ENCODE data around the gene FIGN.

The FIGN gene

GRCh38 chr2:163711258-163711657 is 24.6 kb downstream of the FIGN start:
- Histone ChIP-seq H3K36me3 (ENCODE audit: insufficient read depth, low read length) (no peaks in the 10 kb centered on the region), H3K9ac (ENCODE audit: insufficient read length) (no peak overlapping the region), H3K27ac (no peak overlapping the region), H3K9me3 (ENCODE audit: low read depth, low read length) (no peaks in the 10 kb centered on the region), H3K4me3 (no peak overlapping the region)
- DNase-seq (ENCODE audit: low read depth, low spot score), result no peak
- TF ChIP-seq POLR2AphosphoS5 (IDR thresholded peaks at IDR 0.05; ENCODE audit: borderline replicate concordance, low read depth, low read length) (no peak), FOXP2 (optimal IDR thresholded peaks at IDR 0.05; ENCODE audit: control extremely low read depth, extremely low read length, insufficient read depth) (no peak), EZH2 (IDR thresholded peaks at IDR 0.05) (no peak)

- TF ChIP-seq FOXP2 (optimal IDR thresholded peaks at IDR 0.05; ENCODE audit: control extremely low read depth, extremely low read length, insufficient read depth) (no peak), EZH2 (IDR thresholded peaks at IDR 0.05) (no peak), POLR2AphosphoS5 (IDR thresholded peaks at IDR 0.05; ENCODE audit: borderline replicate concordance, low read depth, low read length) (no peak)
- Histone ChIP-seq H3K9ac (ENCODE audit: insufficient read length) (no peak overlapping the region), H3K27ac (no peak overlapping the region), H3K36me3 (ENCODE audit: insufficient read depth, low read length) (no peaks in the 10 kb centered on the region), H3K9me3 (ENCODE audit: low read depth, low read length) (no peaks in the 10 kb centered on the region), H3K4me3 (no peak overlapping the region)
- DNase-seq (ENCODE audit: low read depth, low spot score), result no peak
Measured at GRCh38 chr2:163709270-163709669, 26.5 kb downstream of the FIGN start.

GRCh38 chr2:163708265-163708664 is 27.5 kb downstream of the FIGN start:
- H3K9me3 ChIP-seq (ENCODE audit: low read depth, low read length), result no peaks in the 10 kb centered on the region
- H3K9ac ChIP-seq (ENCODE audit: insufficient read length), result no peak overlapping the region
- no peak overlapping the region for H3K27ac ChIP-seq
- DNase-seq (ENCODE audit: low read depth, low spot score), result no peak
- H3K4me3 ChIP-seq, result no peak overlapping the region
- H3K36me3 ChIP-seq (ENCODE audit: insufficient read depth, low read length), result no peaks in the 10 kb centered on the region
- TF ChIP-seq POLR2AphosphoS5 (IDR thresholded peaks at IDR 0.05; ENCODE audit: borderline replicate concordance, low read depth, low read length) (no peak), EZH2 (IDR thresholded peaks at IDR 0.05) (no peak), FOXP2 (optimal IDR thresholded peaks at IDR 0.05; ENCODE audit: control extremely low read depth, extremely low read length, insufficient read depth) (no peak)

- Histone ChIP-seq H3K27ac (no peak overlapping the region), H3K36me3 (ENCODE audit: insufficient read depth, low read length) (no peaks in the 10 kb centered on the region), H3K9me3 (ENCODE audit: low read depth, low read length) (no peaks in the 10 kb centered on the region), H3K4me3 (no peak overlapping the region), H3K9ac (ENCODE audit: insufficient read length) (no peak overlapping the region)
- no peak for DNase-seq (ENCODE audit: low read depth, low spot score)
- no peak for TF ChIP-seq POLR2AphosphoS5 (IDR thresholded peaks at IDR 0.05; ENCODE audit: borderline replicate concordance, low read depth, low read length)
- no peak for TF ChIP-seq EZH2 (IDR thresholded peaks at IDR 0.05)
- TF ChIP-seq FOXP2 (optimal IDR thresholded peaks at IDR 0.05; ENCODE audit: control extremely low read depth, extremely low read length, insufficient read depth), result no peak
Measured at GRCh38 chr2:163703386-163703785, 32.4 kb downstream of the FIGN start.

- no peaks in the 10 kb centered on the region for H3K9me3 ChIP-seq (ENCODE audit: low read depth, low read length)
- H3K27ac ChIP-seq, result no peak overlapping the region
- no peak overlapping the region for H3K9ac ChIP-seq (ENCODE audit: insufficient read length)
- H3K4me3 ChIP-seq, result no peak overlapping the region
- TF ChIP-seq FOXP2 (optimal IDR thresholded peaks at IDR 0.05; ENCODE audit: control extremely low read depth, extremely low read length, insufficient read depth) (no peak), EZH2 (IDR thresholded peaks at IDR 0.05) (no peak), POLR2AphosphoS5 (IDR thresholded peaks at IDR 0.05; ENCODE audit: borderline replicate concordance, low read depth, low read length) (no peak)
- no peak for DNase-seq (ENCODE audit: low read depth, low spot score)
- no peaks in the 10 kb centered on the region for H3K36me3 ChIP-seq (ENCODE audit: insufficient read depth, low read length)
Measured at GRCh38 chr2:163701399-163702195, 34.2 kb downstream of the FIGN start.

GRCh38 chr2:163698857-163699256 is 37.0 kb downstream of the FIGN start:
- no peaks in the 10 kb centered on the region for H3K9me3 ChIP-seq (ENCODE audit: low read depth, low read length)
- no peak for TF ChIP-seq POLR2AphosphoS5 (IDR thresholded peaks at IDR 0.05; ENCODE audit: borderline replicate concordance, low read depth, low read length)
- TF ChIP-seq FOXP2 (optimal IDR thresholded peaks at IDR 0.05; ENCODE audit: control extremely low read depth, extremely low read length, insufficient read depth), result no peak
- TF ChIP-seq EZH2 (IDR thresholded peaks at IDR 0.05), result no peak
- H3K9ac ChIP-seq (ENCODE audit: insufficient read length), result peak overlapping the region; percentile 4
- peak; percentile 28 for DNase-seq (ENCODE audit: low read depth, low spot score)
- no peaks in the 10 kb centered on the region for H3K36me3 ChIP-seq (ENCODE audit: insufficient read depth, low read length)
- H3K27ac ChIP-seq, result peak overlapping the region; percentile 4; the same call in 1 of the 2 replicates
- H3K4me3 ChIP-seq, result peak overlapping the region; percentile 33

GRCh38 chr2:163697846-163698637 is 37.8 kb downstream of the FIGN start:
- H3K36me3 ChIP-seq (ENCODE audit: insufficient read depth, low read length), result no peaks in the 10 kb centered on the region
- no peak overlapping the region for H3K27ac ChIP-seq
- peak overlapping the region; percentile 33; the same call in 1 of the 2 replicates for H3K4me3 ChIP-seq
- H3K9me3 ChIP-seq (ENCODE audit: low read depth, low read length), result no peaks in the 10 kb centered on the region
- DNase-seq (ENCODE audit: low read depth, low spot score), result no peak
- no peak for TF ChIP-seq FOXP2 (optimal IDR thresholded peaks at IDR 0.05; ENCODE audit: control extremely low read depth, extremely low read length, insufficient read depth)
- no peak for TF ChIP-seq POLR2AphosphoS5 (IDR thresholded peaks at IDR 0.05; ENCODE audit: borderline replicate concordance, low read depth, low read length)
- TF ChIP-seq EZH2 (IDR thresholded peaks at IDR 0.05), result no peak
- no peak overlapping the region for H3K9ac ChIP-seq (ENCODE audit: insufficient read length)

GRCh38 chr2:163697429-163697828 is 38.4 kb downstream of the FIGN start:
- Histone ChIP-seq H3K36me3 (ENCODE audit: insufficient read depth, low read length) (no peaks in the 10 kb centered on the region), H3K9me3 (ENCODE audit: low read depth, low read length) (no peaks in the 10 kb centered on the region), H3K27ac (no peak overlapping the region), H3K9ac (ENCODE audit: insufficient read length) (no peak overlapping the region), H3K4me3 (no peak overlapping the region)
- no peak for DNase-seq (ENCODE audit: low read depth, low spot score)
- TF ChIP-seq POLR2AphosphoS5 (IDR thresholded peaks at IDR 0.05; ENCODE audit: borderline replicate concordance, low read depth, low read length), result no peak
- TF ChIP-seq FOXP2 (optimal IDR thresholded peaks at IDR 0.05; ENCODE audit: control extremely low read depth, extremely low read length, insufficient read depth), result no peak
- no peak for TF ChIP-seq EZH2 (IDR thresholded peaks at IDR 0.05)

Measured in SK-N-MC (cell line).